ENCODE measurements around the gene CBX3. TPM values are rescaled to one million over a fixed set of nuclear protein-coding genes. Genes with fewer than 3 reads are reported as not detected.
A peak's percentile ranks its signal among the peaks of the same experiment; 100 is the strongest.
"Not testable (repeated sequence)": the region's sequence is repeated elsewhere in the genome, so short reads cannot be mapped to it uniquely, and the experiment has no call there.

Gene CBX3
- total and polyA plus RNA-seq, 4 donors, result 121 to 243 (median 186) TPM

GRCh38 chr7:26192485-26193087 is 9.0 kb upstream of the CBX3 start:
- Histone ChIP-seq H3K27me3 (ENCODE audit: control insufficient read depth, insufficient read depth, low read length) (no peaks in the 10 kb centered on the region), H3K9me3 (ENCODE audit: control insufficient read depth, insufficient read depth, low read length) (no peaks in the 10 kb centered on the region), H3K36me3 (ENCODE audit: control insufficient read depth, insufficient read depth, low read length) (peaks cover 47% of the 10 kb centered on the region), H3K4me3 (ENCODE audit: low read depth, low read length) (no peak overlapping the region), H3K27ac (ENCODE audit: low read depth, low read length) (no peak overlapping the region), H3K4me1 (ENCODE audit: control insufficient read depth, insufficient read depth, low read length) (no peaks in the 10 kb centered on the region)
- DNase-seq (ENCODE audit: low read depth in 4 of 6, low spot score in 6 of 6), result no peak
- WGBS (ENCODE audit: insufficient coverage), result 100% methylated on average over 1 of the region's 3 CpGs

GRCh38 chr7:26193432-26194207 is 7.9 kb upstream of the CBX3 start:
- no peak for DNase-seq (ENCODE audit: low read depth in 4 of 6, low spot score in 6 of 6)
- 84% methylated on average over 6 of the region's 8 CpGs for WGBS (ENCODE audit: insufficient coverage)
- no peak overlapping the region for H3K4me3 ChIP-seq (ENCODE audit: low read depth, low read length)
- no peaks in the 10 kb centered on the region for H3K4me1 ChIP-seq (ENCODE audit: control insufficient read depth, insufficient read depth, low read length)
- H3K27me3 ChIP-seq (ENCODE audit: control insufficient read depth, insufficient read depth, low read length), result no peaks in the 10 kb centered on the region
- H3K27ac ChIP-seq (ENCODE audit: low read depth, low read length), result no peak overlapping the region
- no peaks in the 10 kb centered on the region for H3K9me3 ChIP-seq (ENCODE audit: control insufficient read depth, insufficient read depth, low read length)
- H3K36me3 ChIP-seq (ENCODE audit: control insufficient read depth, insufficient read depth, low read length), result peaks cover 44% of the 10 kb centered on the region

GRCh38 chr7:26194764-26195163 is 6.8 kb upstream of the CBX3 start:
- H3K27ac ChIP-seq (ENCODE audit: low read depth, low read length); DNase-seq (ENCODE audit: low read depth in 4 of 6, low spot score in 6 of 6); H3K27me3 ChIP-seq (ENCODE audit: control insufficient read depth, insufficient read depth, low read length); H3K4me3 ChIP-seq (ENCODE audit: low read depth, low read length); H3K9me3 ChIP-seq (ENCODE audit: control insufficient read depth, insufficient read depth, low read length); H3K4me1 ChIP-seq (ENCODE audit: control insufficient read depth, insufficient read depth, low read length): not testable (repeated sequence)
- peaks cover 40% of the 10 kb centered on the region for H3K36me3 ChIP-seq (ENCODE audit: control insufficient read depth, insufficient read depth, low read length)
- 67% methylated on average over 1 of the region's 11 CpGs for WGBS (ENCODE audit: insufficient coverage)

DNA sequence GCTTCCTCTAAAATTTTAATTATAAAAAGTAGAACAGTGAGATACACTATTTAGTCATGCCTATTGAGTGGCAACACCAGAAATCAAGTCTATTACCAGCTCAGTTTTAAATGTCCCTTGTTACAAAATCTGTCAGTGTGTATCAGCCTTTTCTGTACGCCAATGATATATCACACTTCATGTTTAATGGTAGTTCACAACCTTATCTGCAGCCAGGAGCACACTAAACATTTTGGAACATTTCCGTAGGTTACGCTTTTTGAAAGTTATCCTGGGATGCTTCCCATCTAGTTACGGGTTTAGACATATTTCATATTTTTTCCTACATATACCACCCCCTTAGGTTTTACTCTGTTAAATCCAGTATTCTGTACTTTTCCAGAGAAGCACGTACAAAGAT is 6.4 kb upstream of the CBX3 start:
- Histone ChIP-seq H3K9me3 (ENCODE audit: control insufficient read depth, insufficient read depth, low read length) (no peaks in the 10 kb centered on the region), H3K36me3 (ENCODE audit: control insufficient read depth, insufficient read depth, low read length) (peaks cover 41% of the 10 kb centered on the region), H3K4me1 (ENCODE audit: control insufficient read depth, insufficient read depth, low read length) (no peaks in the 10 kb centered on the region), H3K27me3 (ENCODE audit: control insufficient read depth, insufficient read depth, low read length) (no peaks in the 10 kb centered on the region), H3K4me3 (ENCODE audit: low read depth, low read length) (no peak overlapping the region), H3K27ac (ENCODE audit: low read depth, low read length) (no peak overlapping the region)
- no peak for DNase-seq (ENCODE audit: low read depth in 4 of 6, low spot score in 6 of 6)
- 100% methylated on average over 3 of the region's 5 CpGs for WGBS (ENCODE audit: insufficient coverage)

GRCh38 chr7:26195867-26196657 is 5.5 kb upstream of the CBX3 start:
- Histone ChIP-seq H3K36me3 (ENCODE audit: control insufficient read depth, insufficient read depth, low read length) (peaks cover 44% of the 10 kb centered on the region), H3K27ac (ENCODE audit: low read depth, low read length) (no peak overlapping the region), H3K9me3 (ENCODE audit: control insufficient read depth, insufficient read depth, low read length) (no peaks in the 10 kb centered on the region), H3K4me3 (ENCODE audit: low read depth, low read length) (no peak overlapping the region), H3K27me3 (ENCODE audit: control insufficient read depth, insufficient read depth, low read length) (no peaks in the 10 kb centered on the region), H3K4me1 (ENCODE audit: control insufficient read depth, insufficient read depth, low read length) (no peaks in the 10 kb centered on the region)
- 86% methylated on average over 4 of the region's 10 CpGs for WGBS (ENCODE audit: insufficient coverage)
- no peak for DNase-seq (ENCODE audit: low read depth in 4 of 6, low spot score in 6 of 6)

- 33% methylated on average over 2 of the region's 5 CpGs for WGBS (ENCODE audit: insufficient coverage)
- no peak for DNase-seq (ENCODE audit: low read depth in 4 of 6, low spot score in 6 of 6)
- Histone ChIP-seq H3K4me3 (ENCODE audit: low read depth, low read length) (peak overlapping the region; percentile 100), H3K4me1 (ENCODE audit: control insufficient read depth, insufficient read depth, low read length) (no peaks in the 10 kb centered on the region), H3K9me3 (ENCODE audit: control insufficient read depth, insufficient read depth, low read length) (no peaks in the 10 kb centered on the region), H3K36me3 (ENCODE audit: control insufficient read depth, insufficient read depth, low read length) (peaks cover 38% of the 10 kb centered on the region), H3K27ac (ENCODE audit: low read depth, low read length) (no peak overlapping the region), H3K27me3 (ENCODE audit: control insufficient read depth, insufficient read depth, low read length) (no peaks in the 10 kb centered on the region)
Observed at GRCh38 chr7:26197153-26198115, 4.1 kb upstream of the CBX3 start.

DNA sequence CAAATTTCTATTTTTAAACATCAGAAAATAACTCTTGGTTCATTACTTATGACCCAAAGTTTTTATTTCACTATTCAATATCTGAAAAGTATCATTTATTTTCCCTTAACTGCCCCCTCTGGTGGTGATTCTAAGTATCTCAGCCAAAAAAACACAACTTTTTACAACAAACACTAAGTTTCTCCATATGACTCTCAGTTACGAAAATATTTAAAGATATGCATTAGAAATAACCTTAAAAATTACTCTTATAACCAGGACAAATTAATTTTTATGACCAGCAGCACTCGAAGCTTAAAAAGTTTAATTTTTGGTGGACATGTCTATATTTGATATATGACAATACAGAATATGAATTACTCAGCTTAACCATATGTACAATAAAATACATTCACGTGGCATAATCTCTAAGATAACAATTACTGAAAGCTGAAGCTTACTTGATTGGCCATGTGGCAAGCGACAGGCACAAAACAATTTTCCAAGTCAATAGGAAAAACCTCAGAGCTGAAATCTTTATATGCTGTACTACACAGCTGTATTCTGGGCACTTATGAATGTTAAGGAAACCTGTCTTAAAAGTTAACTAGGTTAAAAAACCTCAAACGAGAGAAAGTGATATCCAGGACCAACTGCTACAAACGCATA is 3.3 kb upstream of the CBX3 start:
- H3K36me3 ChIP-seq (ENCODE audit: control insufficient read depth, insufficient read depth, low read length), result peaks cover 31% of the 10 kb centered on the region
- peak overlapping the region; percentile 48 for H3K27ac ChIP-seq (ENCODE audit: low read depth, low read length)

DNA sequence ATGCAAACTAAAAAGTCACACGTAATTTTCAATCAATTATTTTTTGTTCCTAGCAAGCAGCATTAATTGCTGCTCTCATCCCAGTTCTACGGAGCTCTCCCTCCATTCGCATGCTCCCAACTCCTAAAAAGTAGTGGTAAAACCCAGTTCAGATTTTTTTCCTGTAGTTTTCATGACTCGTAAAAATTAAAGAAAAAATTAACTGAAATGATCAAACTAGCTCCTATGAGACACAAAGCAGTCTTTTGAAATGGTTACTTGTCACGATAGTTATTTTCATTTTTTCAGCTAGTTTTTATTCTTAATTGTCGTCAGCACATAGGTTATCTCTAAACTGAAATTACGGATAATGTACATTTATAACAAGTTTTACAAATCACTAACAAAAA is 2.8 kb upstream of the CBX3 start:
- no peaks in the 10 kb centered on the region for H3K9me3 ChIP-seq (ENCODE audit: control insufficient read depth, insufficient read depth, low read length)
- no peaks in the 10 kb centered on the region for H3K4me1 ChIP-seq (ENCODE audit: control insufficient read depth, insufficient read depth, low read length)
- no peak for DNase-seq (ENCODE audit: low read depth in 4 of 6, low spot score in 6 of 6)
- peak overlapping the region; percentile 100 for H3K4me3 ChIP-seq (ENCODE audit: low read depth, low read length)
- H3K36me3 ChIP-seq (ENCODE audit: control insufficient read depth, insufficient read depth, low read length), result peaks cover 26% of the 10 kb centered on the region
- peak overlapping the region; percentile 100 for H3K27ac ChIP-seq (ENCODE audit: low read depth, low read length)
- H3K27me3 ChIP-seq (ENCODE audit: control insufficient read depth, insufficient read depth, low read length), result no peaks in the 10 kb centered on the region
- 0% methylated on average over 1 of the region's 7 CpGs for WGBS (ENCODE audit: insufficient coverage)

More for the DNA sequence above, 3.3 kb upstream of the CBX3 start:
- H3K4me1 ChIP-seq (ENCODE audit: control insufficient read depth, insufficient read depth, low read length), result no peaks in the 10 kb centered on the region
- peak overlapping the region; percentile 100 for H3K4me3 ChIP-seq (ENCODE audit: low read depth, low read length)
- no peaks in the 10 kb centered on the region for H3K9me3 ChIP-seq (ENCODE audit: control insufficient read depth, insufficient read depth, low read length)
- no peaks in the 10 kb centered on the region for H3K27me3 ChIP-seq (ENCODE audit: control insufficient read depth, insufficient read depth, low read length)
- WGBS (ENCODE audit: insufficient coverage), result 0% methylated on average over 2 of the region's 6 CpGs
- DNase-seq (ENCODE audit: low read depth in 4 of 6, low spot score in 6 of 6), result peak in 3 of 6 donors; percentile 29 to 81 (median 70)

All from spinal cord (tissue), 10 donors.